GM12864 (cell line): Measurements from ENCODE around the gene SUSD6.

Experiments
- DNase-seq: peaks from one replicate; pipeline ENCODE4 v3.0.0-alpha.2; 2011; ENCODE audit warnings: low read depth
- H3K4me3 ChIP-seq: 2 replicates; pipeline ENCODE4 v1.5.1; 2011; ENCODE audit warnings: mild to moderate bottlenecking, low read depth, low read length, control low read depth
- CTCF ChIP-seq: IDR thresholded peaks from 2 replicates; pipeline ENCODE4 v1.5.1; 2011; ENCODE audit warnings: low read depth, mild to moderate bottlenecking, moderate library complexity, low read length, control low read depth, inconsistent platforms; ENCODE audit errors: missing control alignments

The SUSD6 gene

GRCh38 chr14:69690042-69690441, 78.6 kb downstream of the SUSD6 start:
- H3K4me3 ChIP-seq: no peak overlapping the region
- no peak for TF ChIP-seq CTCF
- no peak for DNase-seq

GRCh38 chr14:69692594-69692993, 81.2 kb downstream of the SUSD6 start:
- no peak for TF ChIP-seq CTCF

GRCh38 chr14:69693145-69693544, 81.7 kb downstream of the SUSD6 start:
- no peak for TF ChIP-seq CTCF
- no peak for DNase-seq
- H3K4me3 ChIP-seq: no peak overlapping the region

More at GRCh38 chr14:69692594-69692993, 81.2 kb downstream of the SUSD6 start:
- no peak for DNase-seq
- H3K4me3 ChIP-seq: no peak overlapping the region

GRCh38 chr14:69693801-69694729, 82.7 kb downstream of the SUSD6 start:
- DNase-seq: no peak
- no peak overlapping the region for H3K4me3 ChIP-seq

GRCh38 chr14:69694730-69695281, 83.4 kb downstream of the SUSD6 start:
- DNase-seq: no peak
- H3K4me3 ChIP-seq: no peak overlapping the region
- no peak for TF ChIP-seq CTCF

More at GRCh38 chr14:69693801-69694729, 82.7 kb downstream of the SUSD6 start:
- TF ChIP-seq CTCF: no peak

- DNase-seq: no peak
- H3K4me3 ChIP-seq: no peak overlapping the region
- TF ChIP-seq CTCF: no peak
Observed at GRCh38 chr14:69695322-69696203, 84.2 kb downstream of the SUSD6 start.
